Activated CD4-positive, alpha-beta T cell treated with anti-CD3 and anti-CD28 coated beads, Interleukin-2, amount 50 U/mL, for 16 hours (primary cell): Measurements from ENCODE around the gene KLC4.
"Not testable (repeated sequence)": the region's sequence is repeated elsewhere in the genome, so short reads cannot be mapped to it uniquely, and the experiment has no call there.

Experiments
- DNase-seq: peaks from one replicate; pipeline ENCODE4 v3.0.0-alpha.2; 2020

The KLC4 gene

GRCh38 chr6:43037197-43037596 is 22.2 kb upstream of the KLC4 start:
- no peak for DNase-seq

- no peak for DNase-seq
These were observed 21.7 kb upstream of the KLC4 start for GRCh38 chr6:43037706-43038105.

- no peak for DNase-seq
These were observed 20.7 kb upstream of the KLC4 start for GRCh38 chr6:43038727-43039126.

- DNase-seq, result no peak
These were observed 18.7 kb upstream of the KLC4 start for GRCh38 chr6:43040542-43041257.

GRCh38 chr6:43041475-43041874 is 18.0 kb upstream of the KLC4 start:
- DNase-seq, result not testable (repeated sequence)

- no peak for DNase-seq
These were observed 16.1 kb upstream of the KLC4 start for GRCh38 chr6:43043310-43043709.

GRCh38 chr6:43045371-43045930 is 14.0 kb upstream of the KLC4 start:
- no peak for DNase-seq

GRCh38 chr6:43047998-43048397 is 11.4 kb upstream of the KLC4 start:
- no peak for DNase-seq

GRCh38 chr6:43050981-43051380 is 8.4 kb upstream of the KLC4 start:
- no peak for DNase-seq

GRCh38 chr6:43052225-43052841 is 7.1 kb upstream of the KLC4 start:
- DNase-seq, result no peak

GRCh38 chr6:43052842-43053544 is 6.4 kb upstream of the KLC4 start:
- no peak for DNase-seq

- DNase-seq, result peak; percentile 95
These were observed 5.8 kb upstream of the KLC4 start, which contains the start of gene CUL7 for GRCh38 chr6:43053545-43054205. Gene CUL7 (minus strand): TSS chr6:43053851. CDS start chr6:43052788, 1,063 bp downstream.

- DNase-seq, result no peak
These were observed 5.1 kb upstream of the KLC4 start for GRCh38 chr6:43054206-43054943.

GRCh38 chr6:43055966-43056365 is 3.5 kb upstream of the KLC4 start:
- DNase-seq, result no peak

- no peak for DNase-seq
These were observed 900 bp upstream of the KLC4 start for GRCh38 chr6:43058531-43058930.

GRCh38 chr6:43060034-43060754 is 763 bp downstream of the KLC4 start:
- DNase-seq, result no peak

- no peak for DNase-seq
These were observed 1.6 kb downstream of the KLC4 start for GRCh38 chr6:43060755-43061633.

- no peak for DNase-seq
These were observed 2.4 kb downstream of the KLC4 start for GRCh38 chr6:43061861-43062260.

GRCh38 chr6:43062818-43063217 is 3.4 kb downstream of the KLC4 start:
- DNase-seq, result no peak

- peak; percentile 44 for DNase-seq
These were observed 10.7 kb downstream of the KLC4 start for GRCh38 chr6:43070028-43070632.
